ENCODE data around the gene EPHA1.

The EPHA1 gene

GRCh38 chr7:143360788-143361551 is 47.7 kb downstream of the EPHA1 start:
- TF ChIP-seq RAD21 (IDR thresholded peaks at IDR 0.05; ENCODE audit: low read depth) (no peak), FOXM1 (IDR thresholded peaks at IDR 0.05; ENCODE audit: borderline replicate concordance, low read depth) (no peak), EP300 (IDR thresholded peaks at IDR 0.05; ENCODE audit: borderline replicate concordance) (no peak), TAF1 (IDR thresholded peaks at IDR 0.05; ENCODE audit: low read depth) (no peak), MAX (IDR thresholded peaks at IDR 0.05) (no peak)

- no peak for TF ChIP-seq REST (IDR thresholded peaks at IDR 0.05; ENCODE audit: low read depth)
- TF ChIP-seq NFIC (IDR thresholded peaks at IDR 0.05), result no peak
- TF ChIP-seq EGR1 (IDR thresholded peaks at IDR 0.05), result no peak
- no peak for TF ChIP-seq YY1 (IDR thresholded peaks at IDR 0.05; ENCODE audit: low read depth)
- TF ChIP-seq CEBPB (IDR thresholded peaks at IDR 0.05), result no peak
- no peak for TF ChIP-seq TCF12 (IDR thresholded peaks at IDR 0.05; ENCODE audit: low read depth)
- no peak for TF ChIP-seq CREB1 (IDR thresholded peaks at IDR 0.05; ENCODE audit: low read depth)
- no peak for TF ChIP-seq FOXM1 (IDR thresholded peaks at IDR 0.05; ENCODE audit: borderline replicate concordance, low read depth)
- no peak for TF ChIP-seq RAD21 (IDR thresholded peaks at IDR 0.05; ENCODE audit: low read depth)
- TF ChIP-seq MAX (IDR thresholded peaks at IDR 0.05), result no peak
- TF ChIP-seq TEAD4 (IDR thresholded peaks at IDR 0.05), result no peak
These were observed 48.8 kb downstream of the EPHA1 start for GRCh38 chr7:143359771-143360353.

DNA sequence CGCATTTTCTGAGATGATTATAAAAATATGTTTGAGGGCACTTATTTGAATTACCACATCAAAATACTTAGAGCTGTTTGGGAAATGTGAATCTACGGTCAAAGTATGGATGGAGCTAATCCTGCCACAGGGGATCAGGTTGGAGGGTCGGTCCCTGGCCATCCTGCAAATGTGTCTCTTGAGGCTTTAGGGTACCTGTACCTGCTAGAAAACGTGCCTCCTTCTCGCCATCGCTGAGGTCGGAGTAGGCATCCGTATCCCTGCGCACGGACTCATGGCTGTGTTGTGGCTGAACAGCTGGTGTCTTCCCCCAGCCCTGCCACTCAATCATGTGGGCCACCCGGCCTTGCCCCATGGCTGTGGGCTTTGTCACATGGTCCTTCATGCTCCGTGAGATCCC is 50.0 kb downstream of the EPHA1 start:
- TF ChIP-seq NFIC (IDR thresholded peaks at IDR 0.05) (no peak), CREB1 (IDR thresholded peaks at IDR 0.05; ENCODE audit: low read depth) (no peak), RAD21 (IDR thresholded peaks at IDR 0.05; ENCODE audit: low read depth) (no peak), REST (IDR thresholded peaks at IDR 0.05; ENCODE audit: low read depth) (no peak), TCF12 (IDR thresholded peaks at IDR 0.05; ENCODE audit: low read depth) (no peak), MAX (IDR thresholded peaks at IDR 0.05) (no peak), TEAD4 (IDR thresholded peaks at IDR 0.05) (no peak), FOXM1 (IDR thresholded peaks at IDR 0.05; ENCODE audit: borderline replicate concordance, low read depth) (no peak), EGR1 (IDR thresholded peaks at IDR 0.05) (no peak), CEBPB (IDR thresholded peaks at IDR 0.05) (no peak), EP300 (IDR thresholded peaks at IDR 0.05; ENCODE audit: borderline replicate concordance) (no peak), ZBTB7A (IDR thresholded peaks at IDR 0.05; ENCODE audit: low read depth) (no peak), YY1 (IDR thresholded peaks at IDR 0.05; ENCODE audit: low read depth) (no peak), TAF1 (IDR thresholded peaks at IDR 0.05; ENCODE audit: low read depth) (no peak), USF1 (IDR thresholded peaks at IDR 0.05) (no peak)

- TF ChIP-seq REST (IDR thresholded peaks at IDR 0.05; ENCODE audit: low read depth) (no peak), NFIC (IDR thresholded peaks at IDR 0.05) (no peak), TCF12 (IDR thresholded peaks at IDR 0.05; ENCODE audit: low read depth) (no peak)
These were observed 52.1 kb downstream of the EPHA1 start for GRCh38 chr7:143356414-143357050.

Measured in Ishikawa (cell line).